ENCODE data around the gene NUDT3. TPM values are rescaled to one million over a fixed set of nuclear protein-coding genes. Genes with fewer than 3 reads are reported as not detected.

The NUDT3 gene
- total and polyA plus RNA-seq, 9 of the 15 experiments (the other 6 are each of a cell fraction or from before 2014, with no cell fraction given): 5.4 to 81.2 (median 56.4) TPM

- TF ChIP-seq HDGF (IDR thresholded peaks at IDR 0.05) (peak; percentile 94), PTRF (tag; IDR thresholded peaks at IDR 0.05) (no peak), NR4A1 (CRISPR knock-in tag; IDR thresholded peaks at IDR 0.05) (no peak), NR4A1 (tag; IDR thresholded peaks at IDR 0.05) (no peak), XRCC5 (IDR thresholded peaks at IDR 0.05; ENCODE audit: low read depth, low read length) (no peak), ZSCAN29 (IDR thresholded peaks at IDR 0.05) (no peak), GATAD2B (IDR thresholded peaks at IDR 0.05; ENCODE audit: borderline replicate concordance) (no peak), PRDM10 (IDR thresholded peaks at IDR 0.05; ENCODE audit: partially characterized antibody) (no peak), KDM1A (IDR thresholded peaks at IDR 0.05) (peak in 1 of 2 experiments; percentile 74; a peak in 2 of 4 replicates), POU5F1 (IDR thresholded peaks at IDR 0.05; ENCODE audit: borderline replicate concordance, low read depth, low read length, partially characterized antibody) (no peak), DMBX1 (CRISPR knock-in tag; IDR thresholded peaks at IDR 0.05; ENCODE audit: borderline replicate concordance) (peak; percentile 33; the same call in 1 of the 2 replicates), RCOR1 (IDR thresholded peaks at IDR 0.05; ENCODE audit: borderline replicate concordance in 1 of 2, low read depth in 2 of 2, low read length in 2 of 2) (peak; percentile 51 to 89; a peak in 3 of 4 replicates), NFE2 (IDR thresholded peaks at IDR 0.05; ENCODE audit: low read depth) (no peak; the same call in 1 of the 2 replicates)
- TF ChIP-seq, protein P1, sequence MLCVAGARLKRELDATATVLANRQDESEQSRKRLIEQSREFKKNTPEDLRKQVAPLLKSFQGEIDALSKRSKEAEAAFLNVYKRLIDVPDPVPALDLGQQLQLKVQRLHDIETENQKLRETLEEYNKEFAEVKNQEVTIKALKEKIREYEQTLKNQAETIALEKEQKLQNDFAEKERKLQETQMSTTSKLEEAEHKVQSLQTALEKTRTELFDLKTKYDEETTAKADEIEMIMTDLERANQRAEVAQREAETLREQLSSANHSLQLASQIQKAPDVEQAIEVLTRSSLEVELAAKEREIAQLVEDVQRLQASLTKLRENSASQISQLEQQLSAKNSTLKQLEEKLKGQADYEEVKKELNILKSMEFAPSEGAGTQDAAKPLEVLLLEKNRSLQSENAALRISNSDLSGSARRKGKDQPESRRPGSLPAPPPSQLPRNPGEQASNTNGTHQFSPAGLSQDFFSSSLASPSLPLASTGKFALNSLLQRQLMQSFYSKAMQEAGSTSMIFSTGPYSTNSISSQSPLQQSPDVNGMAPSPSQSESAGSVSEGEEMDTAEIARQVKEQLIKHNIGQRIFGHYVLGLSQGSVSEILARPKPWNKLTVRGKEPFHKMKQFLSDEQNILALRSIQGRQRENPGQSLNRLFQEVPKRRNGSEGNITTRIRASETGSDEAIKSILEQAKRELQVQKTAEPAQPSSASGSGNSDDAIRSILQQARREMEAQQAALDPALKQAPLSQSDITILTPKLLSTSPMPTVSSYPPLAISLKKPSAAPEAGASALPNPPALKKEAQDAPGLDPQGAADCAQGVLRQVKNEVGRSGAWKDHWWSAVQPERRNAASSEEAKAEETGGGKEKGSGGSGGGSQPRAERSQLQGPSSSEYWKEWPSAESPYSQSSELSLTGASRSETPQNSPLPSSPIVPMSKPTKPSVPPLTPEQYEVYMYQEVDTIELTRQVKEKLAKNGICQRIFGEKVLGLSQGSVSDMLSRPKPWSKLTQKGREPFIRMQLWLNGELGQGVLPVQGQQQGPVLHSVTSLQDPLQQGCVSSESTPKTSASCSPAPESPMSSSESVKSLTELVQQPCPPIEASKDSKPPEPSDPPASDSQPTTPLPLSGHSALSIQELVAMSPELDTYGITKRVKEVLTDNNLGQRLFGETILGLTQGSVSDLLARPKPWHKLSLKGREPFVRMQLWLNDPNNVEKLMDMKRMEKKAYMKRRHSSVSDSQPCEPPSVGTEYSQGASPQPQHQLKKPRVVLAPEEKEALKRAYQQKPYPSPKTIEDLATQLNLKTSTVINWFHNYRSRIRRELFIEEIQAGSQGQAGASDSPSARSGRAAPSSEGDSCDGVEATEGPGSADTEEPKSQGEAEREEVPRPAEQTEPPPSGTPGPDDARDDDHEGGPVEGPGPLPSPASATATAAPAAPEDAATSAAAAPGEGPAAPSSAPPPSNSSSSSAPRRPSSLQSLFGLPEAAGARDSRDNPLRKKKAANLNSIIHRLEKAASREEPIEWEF (CRISPR knock-in tag; IDR thresholded peaks at IDR 0.05): no peak
- TF ChIP-seq, protein P2, sequence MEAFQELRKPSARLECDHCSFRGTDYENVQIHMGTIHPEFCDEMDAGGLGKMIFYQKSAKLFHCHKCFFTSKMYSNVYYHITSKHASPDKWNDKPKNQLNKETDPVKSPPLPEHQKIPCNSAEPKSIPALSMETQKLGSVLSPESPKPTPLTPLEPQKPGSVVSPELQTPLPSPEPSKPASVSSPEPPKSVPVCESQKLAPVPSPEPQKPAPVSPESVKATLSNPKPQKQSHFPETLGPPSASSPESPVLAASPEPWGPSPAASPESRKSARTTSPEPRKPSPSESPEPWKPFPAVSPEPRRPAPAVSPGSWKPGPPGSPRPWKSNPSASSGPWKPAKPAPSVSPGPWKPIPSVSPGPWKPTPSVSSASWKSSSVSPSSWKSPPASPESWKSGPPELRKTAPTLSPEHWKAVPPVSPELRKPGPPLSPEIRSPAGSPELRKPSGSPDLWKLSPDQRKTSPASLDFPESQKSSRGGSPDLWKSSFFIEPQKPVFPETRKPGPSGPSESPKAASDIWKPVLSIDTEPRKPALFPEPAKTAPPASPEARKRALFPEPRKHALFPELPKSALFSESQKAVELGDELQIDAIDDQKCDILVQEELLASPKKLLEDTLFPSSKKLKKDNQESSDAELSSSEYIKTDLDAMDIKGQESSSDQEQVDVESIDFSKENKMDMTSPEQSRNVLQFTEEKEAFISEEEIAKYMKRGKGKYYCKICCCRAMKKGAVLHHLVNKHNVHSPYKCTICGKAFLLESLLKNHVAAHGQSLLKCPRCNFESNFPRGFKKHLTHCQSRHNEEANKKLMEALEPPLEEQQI (IDR thresholded peaks at IDR 0.05): no peak; the same call in 1 of the 2 replicates
Observed at GRCh38 chr6:34276881-34277762, 115.3 kb downstream of the NUDT3 start (continued).
